ENCODE results near the gene DPP8.
"Not testable (repeated sequence)": the region's sequence is repeated elsewhere in the genome, so short reads cannot be mapped to it uniquely, and the experiment has no call there.

Gene DPP8

GRCh38 chr15:65402961-65403360 lies 114.5 kb downstream of the DPP8 start:
- no peak for FAIRE-seq

- no peak for FAIRE-seq
These were observed 115.8 kb downstream of the DPP8 start for GRCh38 chr15:65401611-65402240.

- no peak for FAIRE-seq
These were observed 116.5 kb downstream of the DPP8 start for GRCh38 chr15:65400760-65401610.

GRCh38 chr15:65399997-65400396 lies 117.5 kb downstream of the DPP8 start:
- no peak for FAIRE-seq

GRCh38 chr15:65399001-65399706 lies 118.3 kb downstream of the DPP8 start:
- no peak for FAIRE-seq

GRCh38 chr15:65398486-65398885 lies 119.0 kb downstream of the DPP8 start:
- not testable (repeated sequence) for FAIRE-seq

- FAIRE-seq: no peak
These were observed 120.5 kb downstream of the DPP8 start for GRCh38 chr15:65396965-65397317.

GRCh38 chr15:65396283-65396964 lies 121.1 kb downstream of the DPP8 start:
- no peak for FAIRE-seq

- no peak for FAIRE-seq
These were observed 121.8 kb downstream of the DPP8 start for GRCh38 chr15:65395567-65396202.

- no peak for FAIRE-seq
These were observed 122.6 kb downstream of the DPP8 start for GRCh38 chr15:65394936-65395335.

- FAIRE-seq: no peak
These were observed 123.2 kb downstream of the DPP8 start for GRCh38 chr15:65394280-65394789.

GRCh38 chr15:65393557-65393956 lies 123.9 kb downstream of the DPP8 start:
- FAIRE-seq: no peak

GRCh38 chr15:65393091-65393490 lies 124.4 kb downstream of the DPP8 start:
- no peak for FAIRE-seq
